Liver (tissue), 9 donors: ENCODE measurements around the gene DGKA. TPM values are rescaled to one million over a fixed set of nuclear protein-coding genes. Genes with fewer than 3 reads are reported as not detected.

Experiments used
- DNase-seq: peaks from one replicate; pipeline ENCODE4 v3.0.0-alpha.2; 2017; ENCODE audit warnings: low spot score
- H3K27ac ChIP-seq, 2 donors: one replicate each; pipeline ENCODE4 v1.7.0; 2013; ENCODE audit warnings: inconsistent platforms in 2 of 2, low read length in 2 of 2, control low read depth in 1 of 2, low read depth in 1 of 2, mild to moderate bottlenecking in 1 of 2
- H3K27me3 ChIP-seq, 4 donors: one replicate each; pipeline versions ENCODE4 v1.6.1 to v1.7.0; 2013; ENCODE audit warnings: low read length in 3 of 4, inconsistent platforms in 1 of 4, mild to moderate bottlenecking in 1 of 4, moderate library complexity in 1 of 4; ENCODE audit not compliant: control insufficient read depth in 4 of 4, insufficient read depth in 4 of 4
- H3K36me3 ChIP-seq, 4 donors: one replicate each; pipeline versions ENCODE4 v1.6.1 to v1.7.0; 2013; ENCODE audit warnings: low read length in 3 of 4, mild to moderate bottlenecking in 3 of 4, low read depth in 1 of 4, moderate library complexity in 1 of 4; ENCODE audit not compliant: control insufficient read depth in 4 of 4, insufficient read depth in 3 of 4
- H3K4me1 ChIP-seq, 4 donors: one replicate each; pipeline versions ENCODE4 v1.6.1 to v1.7.0; 2013; ENCODE audit warnings: low read length in 3 of 4, mild to moderate bottlenecking in 3 of 4, moderate library complexity in 1 of 4; ENCODE audit not compliant: control insufficient read depth in 4 of 4, insufficient read depth in 4 of 4
- H3K4me3 ChIP-seq, 3 donors: one replicate each; pipeline versions ENCODE4 v1.6.1 to v1.7.0; 2013; ENCODE audit warnings: low read length in 3 of 3, control low read depth in 1 of 3, low read depth in 1 of 3, mild to moderate bottlenecking in 1 of 3
- H3K9ac ChIP-seq, 2 donors: one replicate each; pipeline ENCODE4 v1.7.0; 2013; ENCODE audit warnings: low read length in 2 of 2, mild to moderate bottlenecking in 2 of 2, moderate library complexity in 2 of 2, control low read depth in 1 of 2, low read depth in 1 of 2
- H3K9me3 ChIP-seq, 4 donors: one replicate each; pipeline versions ENCODE4 v1.6.1 to v1.7.0; 2013; ENCODE audit warnings: low read length in 3 of 4; ENCODE audit not compliant: control insufficient read depth in 4 of 4
- FOXA1 ChIP-seq: IDR thresholded peaks from 2 replicates; pipeline ENCODE4 v1.6.1; 2016; ENCODE audit warnings: antibody characterized with exemption
- FOXA2 ChIP-seq: IDR thresholded peaks from 2 replicates; pipeline ENCODE4 v1.6.1; 2016; ENCODE audit warnings: antibody characterized with exemption
- GABPA ChIP-seq, 2 donors: IDR thresholded peaks in 1 of 2; conservative IDR thresholded peaks in 1 of 2; 2 replicates each; pipeline ENCODE4 v1.6.1; 2016; ENCODE audit warnings: antibody characterized with exemption in 2 of 2, mild to moderate bottlenecking in 1 of 2, moderate library complexity in 1 of 2
- MAX ChIP-seq: IDR thresholded peaks from 2 replicates; pipeline ENCODE4 v1.6.1; 2016; ENCODE audit warnings: antibody characterized with exemption
- NR2F2 ChIP-seq: IDR thresholded peaks from 2 replicates; pipeline ENCODE4 v1.6.1; 2016; ENCODE audit warnings: antibody characterized with exemption
- RAD21 ChIP-seq, 2 donors: IDR thresholded peaks; 2 replicates each; pipeline ENCODE4 v1.6.1; 2016; ENCODE audit warnings: antibody characterized with exemption in 2 of 2, mild to moderate bottlenecking in 2 of 2
- REST ChIP-seq: IDR thresholded peaks from 2 replicates; pipeline ENCODE4 v1.6.1; 2016; ENCODE audit warnings: antibody characterized with exemption, mild to moderate bottlenecking
- RXRA ChIP-seq, 2 donors: IDR thresholded peaks; 2 replicates each; pipeline ENCODE4 v1.6.1; 2017 to 2018; ENCODE audit warnings: antibody characterized with exemption in 2 of 2, mild to moderate bottlenecking in 1 of 2
- SP1 ChIP-seq: IDR thresholded peaks from 2 replicates; pipeline ENCODE4 v1.6.1; 2018; ENCODE audit warnings: antibody characterized with exemption, mild to moderate bottlenecking
- TAF1 ChIP-seq: conservative IDR thresholded peaks from 2 replicates; pipeline ENCODE4 v1.6.1; 2016; ENCODE audit warnings: antibody characterized with exemption, mild to moderate bottlenecking
- YY1 ChIP-seq: IDR thresholded peaks from 2 replicates; pipeline ENCODE4 v1.6.1; 2016; ENCODE audit warnings: antibody characterized with exemption, mild to moderate bottlenecking
- WGBS: extraction: QIAGEN DNeasy Blood & Tissue Kit; methylation state at CpG from one replicate; pipeline ENCODE4 v1.1.7; 2013; 5-methylcytosine and 5-hydroxymethylcytosine counted together
- polyA plus RNA-seq, 2 donors: library from polyadenylated mRNA; stranded (reverse) in 1 of 2; unstranded in 1 of 2; fragments of 200-250 nt in 1 of 2; fragments of >200 nt in 1 of 2; fragmentation: Nextera tagmentation in 1 of 2; extraction: Ambion mirVana in 1 of 2; gene quantifications; one replicate each; pipeline versions ENCODE4 v1.2.1 to v1.2.3, GENCODE V29; 2013 to 2015
- total RNA-seq, 2 donors: library from RNA; depleted of rRNA; stranded (reverse); fragments of >200 nt; gene quantifications; one replicate each; pipeline ENCODE4 v1.2.3, GENCODE V29; 2014
- TF ChIP-seq, protein P1 (sequence below): IDR thresholded peaks from 2 replicates; pipeline ENCODE4 v1.6.1; 2016; ENCODE audit warnings: antibody characterized with exemption
- TF ChIP-seq, protein P2 (sequence below): fragments of 150-350 bp; IDR thresholded peaks from 2 replicates; pipeline ENCODE4 v1.5.1; 2017; ENCODE audit warnings: improper control_type of control experiment, low read depth, low read length; ENCODE audit not compliant: missing input control
- TF ChIP-seq, protein P3 (sequence below): IDR thresholded peaks from 2 replicates; pipeline ENCODE4 v1.6.1; 2016; ENCODE audit warnings: antibody characterized with exemption
- donor health status: healthy.
- donor health status: healthy.
- donor health status: healthy.
- donor health status: healthy.
- donor health status: healthy.

DGKA gene
- total and polyA plus RNA-seq, 4 donors = 2.1 to 10.5 (median 5.1) TPM

DNA sequence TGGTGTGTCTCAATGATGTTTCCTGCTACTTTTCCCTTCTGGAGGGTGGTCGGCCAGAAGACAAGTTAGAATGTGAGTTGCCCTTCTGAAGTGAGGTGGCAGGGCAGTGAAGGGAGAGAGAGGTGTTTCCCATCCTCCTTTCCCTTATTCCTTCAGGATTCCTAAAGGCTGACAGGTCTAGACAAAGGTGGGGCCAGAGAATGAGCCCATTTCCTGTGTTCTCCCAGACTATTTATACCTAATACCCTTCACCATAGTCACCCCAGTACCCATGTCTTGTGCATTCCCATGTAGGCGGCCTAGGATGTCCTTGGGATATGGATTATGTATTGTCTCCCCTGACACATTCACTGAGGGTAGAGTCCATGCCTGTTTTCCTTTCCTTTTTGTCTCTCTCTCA, 7.0 kb downstream of the DGKA start:
- Histone ChIP-seq H3K36me3 (no peaks in the 10 kb centered on the region), H3K4me3 (no peak overlapping the region), H3K9ac (no peak overlapping the region), H3K27ac (no peak overlapping the region), H3K9me3 (no peaks in the 10 kb centered on the region), H3K4me1 (peaks cover 0 to 7% (median 5%) of the 10 kb centered on the region in 4 donors), H3K27me3 (no peaks in the 10 kb centered on the region)
- 84% methylated on average over 2 of the region's 2 CpGs for WGBS
- TF ChIP-seq GABPA (IDR thresholded peaks at IDR 0.05 in 1 of 2, conservative IDR thresholded peaks at IDR 0.05 in 1 of 2) (no peak), FOXA1 (no peak), SP1 (no peak), NR2F2 (no peak), RXRA (IDR thresholded peaks at IDR 0.05) (no peak), MAX (no peak), REST (no peak), RAD21 (IDR thresholded peaks at IDR 0.05) (no peak), TAF1 (no peak)
- TF ChIP-seq, protein P1, sequence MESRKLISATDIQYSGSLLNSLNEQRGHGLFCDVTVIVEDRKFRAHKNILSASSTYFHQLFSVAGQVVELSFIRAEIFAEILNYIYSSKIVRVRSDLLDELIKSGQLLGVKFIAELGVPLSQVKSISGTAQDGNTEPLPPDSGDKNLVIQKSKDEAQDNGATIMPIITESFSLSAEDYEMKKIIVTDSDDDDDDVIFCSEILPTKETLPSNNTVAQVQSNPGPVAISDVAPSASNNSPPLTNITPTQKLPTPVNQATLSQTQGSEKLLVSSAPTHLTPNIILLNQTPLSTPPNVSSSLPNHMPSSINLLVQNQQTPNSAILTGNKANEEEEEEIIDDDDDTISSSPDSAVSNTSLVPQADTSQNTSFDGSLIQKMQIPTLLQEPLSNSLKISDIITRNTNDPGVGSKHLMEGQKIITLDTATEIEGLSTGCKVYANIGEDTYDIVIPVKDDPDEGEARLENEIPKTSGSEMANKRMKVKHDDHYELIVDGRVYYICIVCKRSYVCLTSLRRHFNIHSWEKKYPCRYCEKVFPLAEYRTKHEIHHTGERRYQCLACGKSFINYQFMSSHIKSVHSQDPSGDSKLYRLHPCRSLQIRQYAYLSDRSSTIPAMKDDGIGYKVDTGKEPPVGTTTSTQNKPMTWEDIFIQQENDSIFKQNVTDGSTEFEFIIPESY = no peak
- TF ChIP-seq, protein P2, sequence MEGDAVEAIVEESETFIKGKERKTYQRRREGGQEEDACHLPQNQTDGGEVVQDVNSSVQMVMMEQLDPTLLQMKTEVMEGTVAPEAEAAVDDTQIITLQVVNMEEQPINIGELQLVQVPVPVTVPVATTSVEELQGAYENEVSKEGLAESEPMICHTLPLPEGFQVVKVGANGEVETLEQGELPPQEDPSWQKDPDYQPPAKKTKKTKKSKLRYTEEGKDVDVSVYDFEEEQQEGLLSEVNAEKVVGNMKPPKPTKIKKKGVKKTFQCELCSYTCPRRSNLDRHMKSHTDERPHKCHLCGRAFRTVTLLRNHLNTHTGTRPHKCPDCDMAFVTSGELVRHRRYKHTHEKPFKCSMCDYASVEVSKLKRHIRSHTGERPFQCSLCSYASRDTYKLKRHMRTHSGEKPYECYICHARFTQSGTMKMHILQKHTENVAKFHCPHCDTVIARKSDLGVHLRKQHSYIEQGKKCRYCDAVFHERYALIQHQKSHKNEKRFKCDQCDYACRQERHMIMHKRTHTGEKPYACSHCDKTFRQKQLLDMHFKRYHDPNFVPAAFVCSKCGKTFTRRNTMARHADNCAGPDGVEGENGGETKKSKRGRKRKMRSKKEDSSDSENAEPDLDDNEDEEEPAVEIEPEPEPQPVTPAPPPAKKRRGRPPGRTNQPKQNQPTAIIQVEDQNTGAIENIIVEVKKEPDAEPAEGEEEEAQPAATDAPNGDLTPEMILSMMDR = no peak
- TF ChIP-seq, protein P3, sequence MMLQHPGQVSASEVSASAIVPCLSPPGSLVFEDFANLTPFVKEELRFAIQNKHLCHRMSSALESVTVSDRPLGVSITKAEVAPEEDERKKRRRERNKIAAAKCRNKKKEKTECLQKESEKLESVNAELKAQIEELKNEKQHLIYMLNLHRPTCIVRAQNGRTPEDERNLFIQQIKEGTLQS = no peak
- no peak for DNase-seq

- no peak for DNase-seq
- 94% methylated on average over 8 of the region's 8 CpGs for WGBS
- Histone ChIP-seq H3K4me1 (peaks cover 0 to 7% (median 5%) of the 10 kb centered on the region in 4 donors), H3K27me3 (no peaks in the 10 kb centered on the region), H3K9ac (no peak overlapping the region), H3K4me3 (no peak overlapping the region), H3K9me3 (no peaks in the 10 kb centered on the region), H3K36me3 (no peaks in the 10 kb centered on the region), H3K27ac (no peak overlapping the region)
- TF ChIP-seq FOXA1 = no peak
- no peak for TF ChIP-seq MAX
- no peak for TF ChIP-seq YY1
- TF ChIP-seq RXRA (IDR thresholded peaks at IDR 0.05) = no peak
- no peak for TF ChIP-seq SP1
- no peak for TF ChIP-seq FOXA2
- TF ChIP-seq, protein P1 = no peak
Measured at GRCh38 chr12:55938826-55939501, 8.0 kb downstream of the DGKA start.
